NCI-H2107 (cell line): ENCODE measurements around the gene SMG7.

Source experiments
- DNase-seq: peaks from one replicate; lab custom pipeline; 2025; lab: John Stamatoyannopoulos, UW

Gene SMG7

DNA sequence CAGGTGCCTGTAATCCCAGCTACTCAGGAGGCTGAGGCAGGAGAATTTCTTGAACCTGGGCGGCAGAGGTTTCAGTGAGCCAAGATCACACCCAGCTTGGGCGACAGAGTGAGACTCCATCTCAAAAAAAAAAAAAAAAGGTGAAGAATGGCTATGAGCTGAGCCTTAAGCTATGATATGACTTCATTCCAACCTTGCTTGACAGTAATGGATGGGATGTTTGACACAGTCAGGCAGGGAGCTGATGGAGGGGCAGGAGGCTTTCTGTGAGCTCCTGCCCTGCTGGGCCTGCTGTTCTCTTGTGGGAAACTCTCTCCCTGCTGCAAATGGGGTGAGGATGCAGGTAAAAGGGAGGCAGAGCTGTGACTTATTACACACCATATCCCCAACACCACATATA, 90.4 kb downstream of the SMG7 start:
- no peak for DNase-seq

DNA sequence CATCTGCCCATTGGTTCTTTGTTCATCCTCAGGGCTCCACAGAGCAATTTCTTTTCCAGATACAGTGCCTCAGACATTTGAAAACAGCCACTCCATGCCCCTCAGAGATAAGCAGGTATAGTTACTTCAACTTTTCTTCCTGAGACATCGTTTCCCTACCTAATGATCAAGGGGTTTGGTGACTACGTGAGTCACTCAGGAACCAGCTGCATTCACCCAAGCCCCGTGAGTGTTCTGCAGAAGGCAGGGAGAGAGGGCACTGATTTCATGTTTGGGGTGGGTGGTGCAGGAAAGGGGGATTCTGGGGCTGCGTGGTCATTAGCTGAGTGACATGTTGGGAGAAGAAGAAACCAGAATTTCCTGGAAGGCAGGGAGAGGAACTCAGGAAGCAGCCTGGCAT, 93.0 kb downstream of the SMG7 start:
- DNase-seq = no peak

DNA sequence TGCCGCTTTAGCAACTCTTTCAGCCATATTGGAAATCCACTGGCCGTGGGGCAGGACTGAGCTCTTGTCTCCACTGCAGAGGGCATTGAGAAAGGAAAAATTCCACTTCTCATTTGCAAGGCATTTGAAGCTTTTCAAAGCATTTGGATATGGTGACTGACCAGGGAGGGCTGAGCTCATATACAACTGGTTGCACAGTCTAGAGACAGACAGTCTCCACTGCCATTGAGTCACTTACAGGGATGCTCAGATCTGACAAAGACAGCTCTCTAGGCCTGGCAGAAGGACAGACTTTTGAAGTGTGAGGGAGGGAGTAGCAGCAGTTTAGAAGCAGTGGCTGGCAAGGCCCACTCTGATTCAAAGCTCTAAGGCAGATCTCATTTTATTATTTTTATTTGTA, 93.7 kb downstream of the SMG7 start:
- DNase-seq = no peak

DNA sequence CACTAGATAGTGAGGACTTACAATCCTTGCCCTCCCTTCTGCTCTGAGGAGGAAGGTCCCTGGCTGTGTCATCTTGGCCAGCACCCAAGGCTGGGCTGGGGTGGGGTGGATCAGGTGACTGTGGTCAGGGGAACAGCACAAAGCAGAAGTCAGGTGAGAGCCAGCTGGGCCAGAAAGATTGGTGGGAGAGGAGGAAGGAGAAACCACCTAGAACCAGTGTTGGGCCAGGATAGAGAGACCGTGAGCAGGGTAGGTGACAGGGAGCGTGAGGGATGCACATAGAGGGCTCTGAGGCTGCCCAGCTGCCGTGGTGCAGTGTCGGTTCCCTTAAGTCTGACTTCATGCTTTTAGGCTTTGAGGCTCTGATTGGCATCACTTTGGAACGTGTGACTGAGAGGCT, 95.3 kb downstream of the SMG7 start:
- DNase-seq = peak; percentile 77

DNA sequence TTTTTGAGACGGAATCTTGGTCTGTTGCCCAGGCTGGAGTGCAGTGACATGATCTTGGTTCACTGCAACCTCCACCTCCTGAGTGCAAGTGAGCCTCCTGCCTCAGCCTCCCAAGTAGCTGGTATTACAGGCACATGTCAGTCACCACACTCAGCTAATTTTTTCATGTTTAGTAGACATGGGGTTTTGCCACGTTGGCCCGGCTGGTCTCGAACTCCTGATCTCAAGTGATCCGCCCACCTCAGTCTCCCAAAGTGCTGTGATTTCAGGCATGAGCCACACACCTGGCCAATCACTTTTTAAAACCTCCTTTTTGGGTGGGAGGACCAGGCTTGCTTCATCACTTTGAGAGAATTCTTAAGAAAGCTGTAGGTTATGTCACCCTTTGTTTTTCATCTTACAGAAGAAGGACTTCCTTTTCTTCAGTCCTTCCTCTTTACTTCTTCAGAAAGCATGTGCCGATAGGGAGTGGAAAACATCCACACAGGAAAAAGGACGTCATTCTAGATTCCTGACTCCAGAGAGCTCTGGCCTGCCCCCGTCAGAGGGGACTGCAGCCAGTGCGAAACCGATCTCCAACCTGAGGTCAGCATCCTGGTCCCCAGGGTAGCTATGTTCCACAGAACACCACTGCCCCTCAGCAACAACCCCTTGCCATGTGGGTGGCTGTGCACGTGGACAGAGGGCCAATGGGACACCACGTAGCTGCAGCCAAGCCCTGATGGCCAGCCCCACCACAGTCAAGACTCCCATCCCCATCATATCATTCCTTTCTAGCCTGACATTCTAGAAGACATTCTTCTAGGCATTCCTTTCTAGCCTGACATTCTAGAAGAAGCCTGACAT, 96.1 kb downstream of the SMG7 start:
- DNase-seq = no peak

DNA sequence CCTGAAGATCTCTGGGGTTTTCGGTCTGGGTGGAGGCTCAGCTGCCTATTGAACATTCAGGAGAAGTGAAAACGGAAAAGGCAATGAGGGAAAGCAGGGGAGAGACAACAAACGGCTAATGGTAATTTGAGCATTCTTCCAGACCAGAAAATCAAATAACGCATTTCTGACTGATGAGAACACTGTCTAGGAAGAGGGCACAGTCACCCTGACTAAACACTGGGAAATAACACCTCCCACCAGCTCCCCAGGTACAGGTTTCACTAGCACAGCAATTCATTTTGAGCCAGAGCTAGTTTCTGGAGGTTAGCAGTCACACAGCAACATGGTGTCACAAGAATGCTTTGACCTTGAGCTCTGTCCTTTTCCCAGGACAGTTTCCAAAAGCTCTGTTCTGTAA, 96.8 kb downstream of the SMG7 start:
- no peak for DNase-seq

DNA sequence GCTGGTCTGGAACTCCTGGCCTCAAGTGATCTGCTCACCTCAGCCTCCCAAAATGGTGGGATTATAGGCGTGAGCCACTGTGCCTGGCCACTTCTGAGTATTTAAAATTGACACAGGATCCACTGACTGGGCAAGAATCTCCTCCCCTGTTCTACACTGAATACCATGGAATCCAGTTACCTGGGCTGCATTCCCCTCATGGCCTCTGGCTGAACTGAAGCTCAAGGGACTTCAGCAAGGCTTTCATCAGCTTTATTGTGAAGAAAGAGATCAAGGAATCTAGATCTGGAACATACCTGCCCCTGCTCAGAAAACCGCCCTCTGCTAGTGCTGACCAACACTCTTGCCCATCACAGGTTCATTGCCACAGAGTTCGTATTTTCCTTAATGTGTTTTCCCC, 97.5 kb downstream of the SMG7 start:
- no peak for DNase-seq

DNA sequence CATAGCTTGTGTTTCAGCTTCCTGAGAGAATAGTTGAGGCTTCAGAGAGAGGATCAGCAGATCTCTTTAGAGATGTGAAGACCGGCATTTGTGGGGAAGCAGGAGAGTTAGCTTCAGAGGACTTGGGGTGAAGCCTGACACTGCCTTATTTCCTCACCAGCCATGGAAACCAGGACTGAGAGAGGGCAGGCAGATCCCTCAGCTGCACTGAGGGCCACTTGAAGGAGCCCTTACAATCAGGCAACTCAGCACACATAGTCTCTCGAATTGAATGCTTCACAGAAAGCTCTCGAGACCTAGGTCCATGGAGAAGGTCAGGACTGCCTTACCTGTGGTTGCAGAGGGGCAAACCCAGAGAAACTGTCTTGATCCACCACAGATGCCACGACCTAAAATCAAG, 98.2 kb downstream of the SMG7 start:
- DNase-seq = no peak

DNA sequence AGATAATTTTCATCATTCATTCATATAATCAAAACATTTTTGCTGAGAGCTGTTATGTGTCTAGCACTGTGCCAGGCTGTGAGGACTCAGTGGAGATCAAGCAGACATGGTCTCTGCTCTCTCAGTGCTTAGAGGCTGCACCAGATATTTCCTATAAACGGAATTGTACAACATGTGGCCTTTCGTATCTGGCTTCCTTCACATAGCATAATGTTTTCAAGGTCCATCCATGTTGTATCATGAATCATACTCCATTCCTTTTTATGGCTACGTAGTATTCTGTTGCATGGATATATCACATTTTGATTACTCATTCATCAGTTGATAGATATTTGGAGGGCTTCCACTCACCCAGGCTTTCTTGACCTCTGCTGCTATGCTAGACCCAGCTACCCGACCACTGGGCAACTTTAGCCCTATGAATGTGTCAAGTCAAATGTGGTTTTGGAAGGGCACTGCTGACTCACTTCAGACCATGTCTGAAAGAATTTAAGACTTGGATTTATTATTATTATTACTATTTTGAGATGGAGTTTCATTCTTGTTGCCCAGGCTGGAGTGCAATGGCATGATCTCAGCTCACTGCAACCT, 99.5 kb downstream of the SMG7 start:
- no peak for DNase-seq

DNA sequence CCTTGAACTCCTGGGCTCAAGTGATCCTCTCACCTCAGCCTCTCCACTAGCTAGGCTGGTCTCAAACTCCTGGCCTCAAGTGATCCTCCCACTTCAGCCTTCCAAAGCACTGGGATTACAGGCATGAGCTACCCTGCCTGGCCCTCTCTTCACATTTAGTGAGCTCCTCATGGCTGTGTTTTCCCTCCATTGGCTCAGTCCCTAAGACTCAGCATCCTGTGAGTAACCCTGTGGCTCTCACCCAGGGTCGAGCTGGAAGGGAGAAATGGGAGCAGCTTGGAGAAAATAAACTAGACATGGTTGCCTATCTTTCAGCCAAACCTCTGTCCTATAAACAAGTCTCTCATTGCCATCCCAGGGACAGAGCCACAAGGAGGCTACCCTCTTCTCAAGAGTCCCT, 100.4 kb downstream of the SMG7 start:
- DNase-seq = no peak

DNA sequence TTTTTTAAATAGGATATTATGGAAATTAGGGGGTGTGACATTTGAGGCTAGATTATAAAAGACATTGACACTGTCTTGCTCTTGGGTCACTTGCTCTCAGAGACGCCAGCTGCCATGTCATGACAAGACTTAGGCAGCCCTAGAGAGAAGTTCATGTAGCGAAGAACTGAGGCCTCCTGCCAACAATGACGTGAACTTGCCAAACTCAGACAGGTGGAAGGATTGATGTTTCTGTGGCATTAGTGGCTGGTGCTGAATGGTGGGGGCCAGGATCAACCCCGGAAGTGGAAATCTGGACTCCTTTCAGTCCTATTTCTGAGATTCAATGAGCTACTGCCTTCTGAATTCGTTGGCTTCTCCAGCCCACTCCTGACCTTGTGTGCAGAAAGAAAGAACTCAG, 103.3 kb downstream of the SMG7 start:
- DNase-seq = no peak

DNA sequence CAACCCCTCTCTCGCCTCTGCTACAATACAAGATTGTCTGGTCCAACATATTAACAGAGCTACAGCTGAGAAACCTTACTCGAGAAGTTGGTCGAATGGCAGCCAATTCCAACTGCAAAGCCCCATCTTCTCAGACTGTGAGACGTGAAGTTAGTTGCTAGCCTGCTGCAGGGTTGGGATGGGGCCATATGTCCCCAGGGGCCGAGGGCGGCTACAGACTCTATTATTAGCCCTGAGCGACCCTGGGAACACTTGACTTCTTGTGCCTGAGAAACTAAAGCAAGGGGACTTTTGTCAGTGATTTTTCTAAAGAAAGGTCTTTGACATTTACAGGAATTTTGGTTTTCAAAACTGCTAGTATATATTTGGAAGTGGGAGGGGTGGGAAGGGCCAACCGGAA, 104.2 kb downstream of the SMG7 start:
- DNase-seq = no peak

DNA sequence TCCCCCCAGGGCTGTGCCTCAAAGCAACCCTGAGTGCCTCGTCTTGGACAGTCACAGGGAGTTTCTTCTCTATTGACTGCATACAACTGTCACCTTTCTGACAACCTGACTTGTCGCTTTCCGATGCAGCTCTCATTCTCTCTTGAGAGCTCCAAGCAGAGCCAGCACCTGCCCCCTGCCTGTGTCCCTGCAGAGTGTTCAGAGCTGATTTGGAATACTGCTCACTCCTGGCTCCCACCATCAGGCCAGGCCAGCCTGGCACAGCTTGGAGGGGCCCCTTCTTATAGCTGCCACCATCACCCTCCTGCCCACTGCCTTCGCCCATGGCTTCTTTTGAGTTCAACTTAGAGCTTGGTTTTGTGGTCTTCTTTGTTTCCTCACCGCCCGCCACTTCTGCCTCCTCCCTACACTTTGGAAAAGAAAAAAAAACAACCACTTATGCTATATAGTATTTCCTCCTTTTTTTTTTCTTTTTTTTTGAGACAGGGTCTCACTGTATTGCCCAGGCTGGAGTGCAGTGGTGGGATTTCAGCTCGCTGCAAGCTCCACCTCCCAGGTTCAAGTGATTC, 105.7 kb downstream of the SMG7 start:
- no peak for DNase-seq

DNA sequence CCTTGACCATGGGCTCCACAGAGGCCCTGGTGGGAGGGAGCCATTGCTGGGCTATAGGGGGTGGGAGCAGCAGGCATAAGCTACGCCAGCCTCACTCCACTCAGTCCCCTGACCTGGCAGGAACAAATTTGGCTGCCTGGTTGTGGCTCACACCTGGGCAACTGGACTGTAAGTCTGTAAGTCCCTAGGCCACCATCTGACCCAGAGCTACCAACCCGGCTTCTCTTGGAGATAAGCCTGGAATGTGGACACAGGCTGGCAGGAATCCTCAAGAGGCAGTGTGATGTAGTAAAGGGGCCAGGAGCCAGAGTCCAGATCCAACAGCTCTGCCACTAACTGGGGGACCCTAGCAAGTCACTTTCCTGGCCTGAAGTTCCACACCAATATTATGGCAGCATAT, 106.6 kb downstream of the SMG7 start:
- no peak for DNase-seq

DNA sequence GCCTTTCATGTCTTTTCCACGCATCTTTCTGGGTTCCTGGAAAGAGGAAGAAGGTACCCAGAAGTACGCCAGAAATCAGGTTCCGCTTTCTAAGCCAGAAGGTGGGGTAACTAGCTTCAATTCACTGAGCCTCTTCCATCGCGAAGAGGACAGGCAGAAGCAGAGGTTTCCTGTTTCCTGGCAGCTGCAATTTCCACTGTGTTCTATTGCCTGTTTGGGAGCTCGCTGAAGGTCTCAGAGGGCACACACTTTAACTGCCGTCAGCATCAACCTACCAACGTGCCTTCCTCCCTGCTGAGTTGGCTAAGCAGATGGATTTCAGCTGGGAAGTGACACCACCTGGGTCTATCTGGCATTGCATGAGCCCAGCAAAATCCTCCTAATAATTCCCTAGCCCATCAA, 108.0 kb downstream of the SMG7 start:
- DNase-seq = peak; percentile 66

DNA sequence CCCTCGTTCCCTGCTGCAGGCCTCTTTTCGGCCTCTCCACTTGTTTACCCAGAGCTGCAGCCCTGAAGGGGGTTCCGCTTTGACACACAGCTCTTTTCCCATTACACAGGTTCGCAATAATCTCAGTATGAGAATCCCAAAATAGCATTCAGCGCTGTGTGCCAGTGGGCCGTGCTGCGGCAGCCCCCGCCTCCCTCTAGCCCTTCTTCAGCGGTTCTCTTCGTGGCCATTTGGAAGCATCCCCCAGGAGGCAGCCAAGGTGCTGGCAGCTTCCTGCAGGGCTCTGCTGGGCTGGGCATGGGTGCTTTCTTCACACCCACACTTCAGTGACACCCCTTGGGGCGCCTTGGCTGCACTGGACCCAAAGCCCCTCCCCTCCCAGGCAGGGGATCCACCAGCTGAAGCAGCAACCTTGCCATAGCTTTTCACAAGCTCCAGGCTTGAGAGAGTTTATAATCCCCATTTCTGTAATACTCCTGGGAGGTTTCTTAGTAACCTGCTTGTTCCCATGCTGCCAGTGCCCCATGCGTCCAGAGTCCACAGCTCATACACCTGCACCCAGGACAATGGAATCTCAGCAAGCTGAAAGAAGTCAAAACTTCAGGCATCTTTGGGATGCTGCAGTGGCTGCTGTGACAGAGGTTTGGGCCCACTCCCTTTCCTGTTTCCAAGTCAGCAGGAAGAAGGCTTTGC, 109.9 kb downstream of the SMG7 start:
- no peak for DNase-seq

DNA sequence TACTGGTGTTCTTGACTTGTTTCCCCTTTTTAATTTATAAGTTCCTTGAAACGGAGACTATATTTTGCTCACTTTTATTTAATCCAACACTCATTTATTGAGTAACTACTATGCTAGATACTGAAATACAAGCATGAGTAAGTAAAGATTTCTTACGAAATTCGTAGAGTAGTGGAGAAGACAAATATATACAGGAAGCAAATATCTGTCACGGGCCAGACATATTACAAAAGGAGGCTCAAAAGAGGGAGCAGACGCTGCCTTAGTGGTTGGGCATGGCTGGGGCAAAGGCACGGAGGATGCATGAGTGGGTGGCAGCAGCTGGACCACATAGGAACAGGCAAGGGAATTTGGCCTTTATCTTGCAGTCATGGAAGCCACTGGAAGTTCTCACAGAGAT, 111.2 kb downstream of the SMG7 start:
- no peak for DNase-seq

DNA sequence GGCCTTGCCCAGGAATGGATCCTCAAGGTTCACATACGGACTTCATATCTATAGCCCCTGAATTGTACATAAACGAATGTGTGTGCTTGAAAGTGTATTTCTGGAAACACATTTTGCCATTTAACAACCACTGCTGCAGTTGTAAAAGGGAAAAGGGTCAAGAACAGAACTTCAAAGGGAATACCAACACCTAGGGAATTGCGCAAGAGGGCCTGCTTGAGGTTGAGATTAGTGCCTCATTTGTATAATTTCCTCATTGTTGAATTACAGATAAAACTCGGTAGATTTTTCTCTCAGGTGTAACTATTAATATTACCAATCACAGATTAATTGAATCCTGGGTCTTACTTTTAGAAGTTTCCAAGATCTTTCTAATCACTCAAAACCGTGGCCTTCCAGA, 111.8 kb downstream of the SMG7 start:
- no peak for DNase-seq

DNA sequence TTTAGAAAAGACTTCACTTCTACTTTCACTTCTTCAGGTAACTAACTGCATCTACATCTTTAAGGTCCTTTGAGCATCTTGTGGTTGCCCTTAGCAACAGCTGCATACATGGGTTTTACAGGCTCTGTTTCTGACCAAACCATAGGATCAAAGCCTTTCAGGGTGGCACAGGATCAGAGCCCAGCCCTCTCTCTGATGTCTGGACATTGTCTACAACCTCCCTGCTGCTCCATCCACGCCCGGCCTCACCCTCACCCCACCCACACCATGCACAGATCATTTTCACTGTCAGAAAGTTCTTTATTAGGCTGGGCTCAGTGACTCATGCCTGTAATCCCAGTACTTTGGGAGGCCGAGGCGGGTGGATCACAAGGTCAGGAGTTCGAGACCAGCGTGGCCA, 112.7 kb downstream of the SMG7 start:
- DNase-seq = no peak

DNA sequence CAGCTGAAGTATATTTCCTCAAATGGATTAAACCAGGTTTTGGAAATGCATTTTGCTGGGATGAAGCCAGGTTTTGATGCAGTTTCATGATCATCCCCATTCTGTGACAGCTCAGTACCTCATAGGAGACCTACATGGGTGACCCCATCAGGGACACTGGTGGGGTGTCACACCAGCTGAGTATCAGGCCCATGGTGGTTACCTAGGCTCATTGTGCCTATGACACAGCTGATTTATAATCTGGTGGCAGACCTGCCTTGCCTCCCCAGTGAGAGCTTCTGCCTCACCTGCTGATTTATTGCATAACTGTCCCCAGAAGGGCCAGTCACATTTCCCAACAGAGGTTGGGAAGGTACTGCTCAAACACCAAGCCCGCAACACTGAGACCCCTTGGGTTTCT, 114.2 kb downstream of the SMG7 start:
- no peak for DNase-seq

DNA sequence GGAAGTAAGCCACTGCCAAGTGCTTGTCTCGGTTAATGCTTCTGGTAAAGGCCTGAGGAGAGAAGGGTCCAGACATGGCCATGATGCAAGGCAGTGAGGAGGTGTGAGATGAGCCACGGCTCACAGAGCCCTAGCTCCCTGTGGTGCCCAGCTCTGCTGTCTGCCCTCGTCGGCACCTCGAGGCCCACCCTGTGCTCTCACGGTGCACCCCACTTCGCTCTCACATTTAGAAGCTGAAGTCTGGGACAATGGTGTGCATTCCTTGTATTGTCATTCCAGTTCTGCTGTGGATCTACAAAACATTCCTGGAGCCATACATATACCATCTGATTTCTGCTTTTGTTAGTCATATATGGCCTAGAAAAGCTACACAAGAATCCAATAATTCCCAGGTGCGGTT, 114.6 kb downstream of the SMG7 start:
- no peak for DNase-seq

DNA sequence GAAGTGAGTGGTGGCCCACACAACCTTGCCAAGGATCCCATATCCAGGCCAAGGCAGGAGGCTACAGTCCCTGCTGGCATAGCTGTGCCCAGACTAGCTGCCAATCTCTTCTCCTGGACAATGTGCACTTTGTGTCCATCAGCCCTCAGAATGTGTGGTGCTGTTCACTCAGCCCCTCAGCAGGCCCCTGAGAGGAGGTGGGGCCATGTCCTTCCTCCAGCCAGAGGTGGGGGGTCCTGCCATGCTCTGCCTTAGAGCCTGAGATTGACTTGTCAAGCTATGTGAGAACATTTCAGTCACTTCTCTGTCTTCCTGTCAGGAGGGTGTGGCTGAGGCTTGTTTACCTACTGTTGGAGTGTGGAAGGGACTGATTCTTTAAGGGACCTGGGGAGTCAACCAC, 116.5 kb downstream of the SMG7 start:
- DNase-seq = no peak

DNA sequence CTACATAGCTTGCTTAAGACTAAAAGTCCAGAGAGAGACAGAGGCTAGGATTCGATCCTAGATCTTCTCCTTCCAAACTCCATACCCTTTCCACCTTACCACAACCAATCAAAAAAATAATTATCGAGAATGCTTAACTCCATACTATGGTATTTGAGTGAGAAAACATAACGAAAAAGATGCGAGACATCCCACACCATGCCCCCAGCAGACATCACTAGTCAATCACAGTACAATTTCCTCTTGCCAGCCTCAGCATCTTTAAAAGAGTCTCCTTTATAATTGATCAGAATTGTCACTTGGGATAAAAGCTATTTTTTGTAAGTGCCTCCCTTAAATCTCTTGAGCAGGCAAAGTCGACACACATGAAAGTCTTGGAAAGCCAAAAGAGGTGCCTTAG, 117.1 kb downstream of the SMG7 start:
- no peak for DNase-seq
